ENCODE measurements around the gene IL20RA.
A peak's percentile ranks its signal among the peaks of the same experiment; 100 is the strongest.
"Not testable (repeated sequence)": the region's sequence is repeated elsewhere in the genome, so short reads cannot be mapped to it uniquely, and the experiment has no call there.

Gene IL20RA

GRCh38 chr6:137044366-137045221 lies at the start of gene IL20RA:
Gene IL20RA, minus strand, starts transcription at chr6:137044965. Its CDS starts 237 bp downstream, at chr6:137044728.
- no peak for DNase-seq (ENCODE audit: low read depth in 2 of 2)

- no peak for DNase-seq (ENCODE audit: low read depth in 2 of 2)
Measured at GRCh38 chr6:137093183-137094069, 48.7 kb upstream of the IL20RA start.

DNA sequence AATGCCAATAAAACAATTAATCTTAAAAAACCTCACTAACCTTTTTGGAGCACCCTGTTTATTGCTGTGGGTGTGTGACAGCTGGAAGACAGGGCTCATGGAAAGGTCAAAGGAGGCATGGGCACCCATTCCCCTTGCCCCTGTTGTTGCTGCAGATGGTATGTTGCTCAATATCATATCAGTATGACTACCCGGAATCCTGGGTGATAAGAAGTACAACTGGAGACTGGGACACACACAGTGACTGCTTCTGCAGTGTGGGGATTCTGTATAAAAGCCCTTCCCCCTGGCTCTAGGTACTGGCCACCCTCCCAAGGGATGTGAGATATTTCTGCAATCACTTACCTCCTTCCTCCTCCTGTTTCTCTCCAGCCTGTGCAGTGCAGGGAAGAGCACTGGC lies 47.3 kb upstream of the IL20RA start:
- DNase-seq (ENCODE audit: low read depth in 2 of 2), result no peak

DNA sequence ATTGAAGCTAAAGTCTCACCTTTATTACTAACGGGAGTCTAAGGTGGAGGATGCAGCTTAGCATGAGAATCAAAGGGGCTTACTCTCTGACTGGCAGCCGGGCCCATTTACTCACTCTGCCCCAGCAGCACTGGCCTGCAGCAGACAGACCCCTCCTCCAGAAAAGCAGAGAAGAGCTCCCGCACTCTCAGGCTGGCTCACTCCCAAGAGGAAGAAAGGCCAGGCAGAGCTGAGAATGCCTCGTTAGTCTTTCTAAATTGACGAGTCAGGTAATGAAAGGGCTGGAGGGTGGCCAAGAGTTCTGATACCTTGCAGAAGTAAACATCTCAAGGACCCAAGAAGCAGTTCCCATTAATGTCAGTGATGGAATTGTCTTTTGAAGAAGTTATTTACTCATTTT lies 44.5 kb upstream of the IL20RA start:
- DNase-seq (ENCODE audit: low read depth in 2 of 2), result no peak

DNA sequence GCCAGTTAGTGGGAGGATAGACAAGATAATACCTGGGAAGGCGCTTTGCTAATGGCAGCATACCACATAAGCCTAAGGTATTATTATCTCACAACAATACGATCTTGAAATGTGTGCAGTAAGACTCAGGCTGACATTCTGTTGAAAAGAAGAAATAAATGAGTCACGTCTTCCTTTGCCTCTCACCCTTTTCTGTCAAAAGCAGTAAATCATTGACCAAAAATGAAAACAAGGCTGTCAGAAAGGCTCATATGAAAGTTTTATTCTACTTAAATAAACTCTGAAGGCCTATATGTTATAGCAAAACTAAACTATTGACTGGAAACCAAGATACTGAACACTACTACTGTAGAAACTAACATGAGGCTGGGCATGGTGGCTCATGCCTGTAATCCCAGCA lies 43.1 kb upstream of the IL20RA start:
- no peak for DNase-seq (ENCODE audit: low read depth in 2 of 2)

- no peak for DNase-seq (ENCODE audit: low read depth in 2 of 2)
Measured at GRCh38 chr6:137086031-137086430, 41.3 kb upstream of the IL20RA start.

- DNase-seq (ENCODE audit: low read depth in 2 of 2), result no peak
Measured at GRCh38 chr6:137084865-137085617, 40.3 kb upstream of the IL20RA start.

- no peak for DNase-seq (ENCODE audit: low read depth in 2 of 2)
Measured at GRCh38 chr6:137084090-137084489, 39.3 kb upstream of the IL20RA start.

DNA sequence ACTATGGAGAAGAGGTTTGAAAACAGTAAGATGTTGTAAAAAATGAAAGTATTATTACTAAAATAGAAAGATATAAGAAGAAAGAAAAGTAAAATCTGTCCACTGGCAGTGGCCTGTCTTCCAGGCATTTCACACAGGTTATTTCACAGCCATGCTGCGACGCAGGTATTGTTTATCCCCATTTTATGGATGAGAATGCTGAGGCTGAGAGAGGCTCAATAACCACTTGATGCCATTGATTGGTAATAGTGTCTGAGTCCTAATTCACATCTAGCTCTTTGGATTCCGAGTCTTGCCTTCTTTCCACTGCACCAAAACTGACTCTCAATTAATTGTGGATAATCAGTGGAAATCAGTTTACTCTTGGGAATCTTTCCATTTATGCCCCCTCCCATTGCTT lies 37.2 kb upstream of the IL20RA start:
- no peak for DNase-seq (ENCODE audit: low read depth in 2 of 2)

GRCh38 chr6:137080711-137081110 lies 35.9 kb upstream of the IL20RA start:
- DNase-seq (ENCODE audit: low read depth in 2 of 2), result no peak

DNA sequence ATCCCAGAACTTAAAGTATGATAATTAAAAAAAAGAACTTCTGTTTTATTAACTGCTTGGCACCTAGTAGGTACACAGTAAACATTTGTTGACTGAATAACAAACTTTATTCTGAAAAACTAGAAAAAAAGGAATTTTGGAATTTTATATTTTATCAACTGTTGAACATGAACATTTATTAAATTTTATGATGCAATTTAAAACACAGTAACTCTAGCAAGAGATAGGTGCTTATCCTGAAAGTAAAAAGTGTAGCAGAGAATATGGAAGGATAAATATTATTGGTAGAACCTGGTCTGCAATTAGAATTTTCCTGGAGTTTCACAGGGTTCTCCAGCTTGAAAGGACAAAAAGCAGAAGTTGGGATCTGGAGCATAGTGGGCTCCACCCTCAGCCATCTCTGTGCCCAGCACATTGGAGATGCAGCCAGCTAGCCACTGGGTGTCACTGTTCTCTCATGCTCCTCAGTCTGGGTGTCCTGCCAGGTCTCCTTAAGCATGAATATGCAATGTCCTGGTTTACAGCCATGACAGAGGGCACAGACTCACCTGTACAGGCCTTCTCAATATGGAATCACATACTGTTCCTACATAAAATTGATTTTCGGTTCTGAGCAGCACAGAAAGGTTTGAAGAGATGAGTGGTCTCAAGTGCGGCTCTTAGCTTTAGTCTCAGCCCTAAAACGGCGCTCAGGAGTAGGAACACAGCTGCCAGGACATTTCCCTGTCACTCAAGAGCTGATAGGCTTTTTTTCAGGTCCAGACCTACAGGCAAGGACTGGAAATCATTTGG lies 31.7 kb upstream of the IL20RA start:
- DNase-seq (ENCODE audit: low read depth in 2 of 2), result peak in 1 of 2 donors; percentile 10

GRCh38 chr6:137075790-137076189 lies 31.0 kb upstream of the IL20RA start:
- not testable (repeated sequence) for DNase-seq (ENCODE audit: low read depth in 2 of 2)

GRCh38 chr6:137070303-137070702 lies 25.5 kb upstream of the IL20RA start:
- no peak for DNase-seq (ENCODE audit: low read depth in 2 of 2)

DNA sequence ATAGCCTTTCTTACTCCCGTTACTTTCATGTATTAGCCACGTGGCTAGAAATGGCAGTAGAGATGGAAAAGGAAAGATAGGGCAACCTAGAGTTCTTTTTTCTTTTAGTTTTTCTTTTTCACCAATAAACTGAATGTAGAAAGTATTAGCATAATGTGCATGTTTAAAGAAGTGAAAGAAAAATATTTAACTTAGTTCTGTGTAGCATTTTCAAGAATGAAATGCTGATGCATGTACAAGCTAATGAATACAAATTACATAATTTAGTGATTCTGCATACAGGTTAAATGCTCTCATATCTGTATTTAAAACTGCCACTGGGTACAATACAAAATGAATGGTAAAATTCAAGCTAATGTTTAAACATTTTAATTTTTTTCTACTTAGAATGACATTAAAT lies 22.6 kb upstream of the IL20RA start:
- DNase-seq (ENCODE audit: low read depth in 2 of 2), result no peak

- no peak for DNase-seq (ENCODE audit: low read depth in 2 of 2)
Measured at GRCh38 chr6:137058037-137058436, 13.3 kb upstream of the IL20RA start.

- DNase-seq (ENCODE audit: low read depth in 2 of 2), result no peak
Measured at GRCh38 chr6:137056121-137056880, 11.5 kb upstream of the IL20RA start.

- no peak for DNase-seq (ENCODE audit: low read depth in 2 of 2)
Measured at GRCh38 chr6:137051790-137052472, 7.2 kb upstream of the IL20RA start.

DNA sequence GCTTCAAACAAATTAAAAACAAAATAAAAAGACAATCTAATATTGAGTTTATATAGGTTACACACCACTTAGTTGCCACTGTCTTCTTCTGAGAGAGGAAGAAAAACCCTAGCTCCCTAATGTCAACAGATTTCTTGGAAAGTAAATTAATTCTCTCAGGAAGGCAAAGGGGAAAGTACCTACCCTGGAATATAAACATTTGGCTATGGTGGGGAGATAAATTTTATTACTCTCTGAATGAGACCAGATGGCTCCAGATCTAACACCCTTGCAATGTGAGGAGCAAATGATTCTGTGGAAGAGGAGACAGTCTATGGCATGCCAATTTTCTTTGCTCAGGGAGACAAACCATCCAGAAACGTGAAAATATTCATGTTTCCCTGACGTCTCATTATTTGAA lies 4.3 kb upstream of the IL20RA start:
- DNase-seq (ENCODE audit: low read depth in 2 of 2), result no peak

- DNase-seq (ENCODE audit: low read depth in 2 of 2), result no peak
Measured at GRCh38 chr6:137046871-137047412, 2.2 kb upstream of the IL20RA start.

Measured in stimulated activated CD4-positive, alpha-beta T cell treated with anti-CD3 and anti-CD28 coated beads, Interleukin-1b, Interleukin-23, amount 100 ng/mL, for 1 hour (primary cell).